ENCODE measurements around the gene ABI3.
"Not testable (repeated sequence)": the region's sequence is repeated elsewhere in the genome, so short reads cannot be mapped to it uniquely, and the experiment has no call there.

ABI3 gene

DNA sequence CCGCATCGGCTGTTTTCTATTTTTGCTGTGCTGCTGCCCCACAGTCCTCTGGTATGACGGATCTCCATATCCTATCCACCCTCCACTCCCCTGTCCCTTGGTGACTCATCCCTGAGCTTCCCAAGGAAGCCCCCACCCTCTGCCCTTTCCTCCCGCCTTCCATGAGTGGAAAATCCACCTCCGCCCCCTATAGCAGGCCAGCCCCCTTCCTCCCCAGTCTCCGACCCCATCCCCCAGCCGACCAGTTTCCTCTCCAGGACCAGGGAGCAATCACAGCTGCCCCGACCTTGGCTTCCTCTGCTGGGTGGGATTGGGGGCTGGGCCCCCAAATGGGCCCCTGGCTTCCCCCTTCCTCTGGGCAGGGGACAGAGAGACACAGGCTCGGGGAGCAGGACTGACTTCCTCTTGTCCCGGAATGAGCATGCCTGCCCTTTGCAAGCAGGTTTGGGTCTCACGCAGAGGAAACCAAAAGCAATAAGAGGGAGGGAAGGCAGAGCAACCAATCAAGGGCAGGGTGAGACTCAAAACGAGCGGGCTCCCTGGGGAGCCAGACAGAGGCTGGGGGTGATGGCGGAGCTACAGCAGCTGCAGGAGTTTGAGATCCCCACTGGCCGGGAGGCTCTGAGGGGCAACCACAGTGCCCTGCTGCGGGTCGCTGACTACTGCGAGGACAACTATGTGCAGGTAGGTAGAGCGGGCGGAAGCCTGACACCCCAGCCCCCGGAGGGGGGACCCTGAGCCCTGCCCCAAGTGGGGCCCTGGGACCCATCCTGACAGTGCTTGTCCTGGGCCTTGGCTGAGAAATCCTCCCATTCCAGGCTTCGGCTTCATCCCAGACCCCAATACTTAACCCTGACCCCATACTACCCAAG is at the start of gene ABI3, which contains the start of gene GNGT2:
Gene ABI3, plus strand, starts transcription at position 550 of the 872 bp plus-strand sequence. Its CDS starts 18 bp downstream, at position 568.
Gene GNGT2, minus strand, starts transcription at position 417 of the 872 bp plus-strand sequence. CDS start 3,152 bp downstream, outside the sequence.
- no peak for DNase-seq

GRCh38 chr17:49162866-49163265 is 47.6 kb upstream of the ABI3 start:
- DNase-seq = no peak

GRCh38 chr17:49165143-49165542 is 45.4 kb upstream of the ABI3 start:
- DNase-seq = no peak

DNA sequence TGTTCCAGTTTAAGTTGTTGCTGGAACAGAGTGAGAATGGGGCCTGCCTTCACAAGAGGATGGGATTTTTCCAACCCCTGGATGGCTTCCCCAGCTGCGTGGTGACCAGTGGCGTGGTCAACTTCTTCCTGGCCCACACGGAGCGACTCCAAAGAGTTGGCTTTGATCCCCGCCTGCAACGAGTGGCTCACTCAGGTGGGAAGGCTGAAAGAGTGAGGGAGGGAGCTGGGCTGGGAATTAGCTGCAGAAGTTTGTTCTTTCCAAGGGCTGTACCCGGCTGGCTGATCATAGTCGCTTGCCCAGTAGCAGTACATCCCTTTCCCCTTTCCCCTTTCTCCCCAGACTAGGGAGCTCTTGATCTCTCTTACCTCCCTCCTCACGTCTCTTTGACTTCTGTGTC is 41.8 kb upstream of the ABI3 start:
- no peak for DNase-seq

- no peak for DNase-seq
Observed at GRCh38 chr17:49170216-49170615, 40.3 kb upstream of the ABI3 start.

GRCh38 chr17:49170711-49171110 is 39.8 kb upstream of the ABI3 start:
- DNase-seq = not testable (repeated sequence)

GRCh38 chr17:49175978-49176377 is 34.5 kb upstream of the ABI3 start:
- DNase-seq = not testable (repeated sequence)

DNA sequence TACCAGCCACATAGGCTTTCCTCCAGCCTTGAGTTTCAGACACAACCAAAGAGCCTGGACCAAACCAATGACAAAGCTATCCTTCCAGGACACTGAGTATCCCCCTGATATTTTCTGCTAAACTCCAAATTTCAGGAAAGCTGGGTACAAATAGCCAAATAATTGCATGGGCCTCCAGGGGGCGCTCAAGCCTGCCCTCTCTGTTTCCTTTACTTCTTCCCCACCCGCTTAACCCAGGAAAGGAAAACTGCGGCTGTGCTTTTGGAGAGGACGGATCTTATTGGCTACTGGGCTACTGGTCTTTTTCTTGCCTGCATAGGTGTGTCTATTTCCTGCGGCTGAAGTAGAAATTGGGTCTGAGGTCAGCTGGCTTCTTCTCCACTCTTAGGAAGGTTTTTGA is 30.2 kb upstream of the ABI3 start:
- DNase-seq = peak; percentile 4

GRCh38 chr17:49180998-49181635 is 29.4 kb upstream of the ABI3 start:
- no peak for DNase-seq

DNA sequence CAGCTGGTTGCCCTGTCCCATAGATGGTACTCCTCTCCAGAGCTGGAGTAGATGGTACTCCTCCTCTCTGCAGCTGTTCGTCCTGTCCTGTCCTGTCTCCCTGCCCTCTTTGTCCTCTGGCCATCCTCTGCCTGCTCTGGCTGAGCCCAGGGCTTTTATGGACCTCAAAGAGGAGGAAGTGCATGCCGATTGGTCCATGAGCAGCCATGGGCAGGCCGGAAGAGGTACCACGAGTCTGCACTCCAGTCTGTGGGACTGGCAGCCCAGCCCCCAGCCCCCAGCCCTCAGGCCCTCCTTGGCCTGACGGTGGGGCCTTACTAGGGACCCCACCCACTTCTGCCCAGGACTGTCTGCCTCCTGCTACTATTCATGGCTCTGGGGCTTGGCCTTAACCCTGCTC is 27.2 kb upstream of the ABI3 start:
- no peak for DNase-seq

- DNase-seq = no peak
Observed at GRCh38 chr17:49183801-49184200, 26.7 kb upstream of the ABI3 start.

DNA sequence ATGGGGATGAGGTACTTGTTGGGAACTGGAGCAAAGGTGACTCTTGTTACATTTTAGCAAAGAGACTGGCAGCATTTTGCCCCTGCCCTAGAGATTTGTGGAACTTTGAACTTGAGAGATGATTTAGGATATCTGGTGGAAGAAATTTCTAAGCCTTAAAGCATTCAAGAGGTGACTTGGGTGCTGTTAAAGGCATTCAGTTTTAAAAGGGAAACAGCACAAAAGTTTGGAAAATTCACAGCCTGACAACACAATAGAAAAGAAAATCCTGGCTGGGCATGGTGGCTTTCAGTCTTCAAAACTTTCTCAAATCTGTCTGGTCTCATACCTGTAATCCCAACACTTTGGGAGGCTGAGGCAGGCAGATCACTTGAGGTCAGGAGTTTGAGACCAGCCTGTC is 26.0 kb upstream of the ABI3 start:
- not testable (repeated sequence) for DNase-seq

- DNase-seq = not testable (repeated sequence)
Observed at GRCh38 chr17:49185381-49185780, 25.1 kb upstream of the ABI3 start.

DNA sequence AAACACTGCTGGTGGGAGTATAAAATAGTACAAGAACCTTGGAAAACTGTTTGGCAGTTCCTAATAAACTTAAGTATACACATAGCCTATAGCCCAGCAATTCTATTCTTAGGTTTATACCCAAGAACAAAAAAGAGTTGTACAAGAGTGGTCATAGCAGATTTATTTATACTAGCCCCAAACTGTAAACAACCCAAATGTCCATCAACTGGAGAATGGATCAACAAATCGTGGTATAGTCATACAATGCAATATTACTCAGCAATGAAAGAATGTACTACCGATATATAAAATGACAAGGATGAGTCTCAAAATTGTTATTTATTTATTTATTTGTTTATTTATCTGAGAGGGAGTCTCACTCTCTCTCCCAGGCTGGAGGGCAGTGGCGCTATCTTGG is 23.2 kb upstream of the ABI3 start:
- DNase-seq = no peak

GRCh38 chr17:49190932-49191331 is 19.6 kb upstream of the ABI3 start:
- DNase-seq = no peak

DNA sequence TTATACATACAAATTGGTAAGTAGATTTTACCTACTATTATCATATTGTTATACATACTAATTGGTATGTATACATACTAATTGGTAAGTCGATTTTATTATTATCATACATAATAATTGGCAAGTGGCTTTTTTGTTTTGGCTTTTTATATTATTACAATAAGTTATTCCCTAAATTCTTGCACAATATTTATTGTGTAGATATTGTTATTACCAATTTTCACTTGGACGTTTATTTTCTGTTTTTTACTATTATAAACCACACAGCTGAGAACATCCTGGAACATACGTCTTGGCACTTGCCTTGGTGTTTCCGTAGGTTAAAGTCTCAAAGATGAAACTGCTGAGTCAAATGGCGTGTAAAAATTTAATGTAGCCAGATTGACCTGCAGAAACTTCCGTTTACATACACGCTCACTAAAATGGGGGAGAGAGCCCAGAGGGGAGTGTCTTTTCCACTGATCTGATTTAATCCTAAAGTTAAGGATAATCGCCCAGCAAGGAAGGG is 19.0 kb upstream of the ABI3 start:
- DNase-seq = no peak

GRCh38 chr17:49191917-49192741 is 18.4 kb upstream of the ABI3 start:
- DNase-seq = peak; percentile 79

DNA sequence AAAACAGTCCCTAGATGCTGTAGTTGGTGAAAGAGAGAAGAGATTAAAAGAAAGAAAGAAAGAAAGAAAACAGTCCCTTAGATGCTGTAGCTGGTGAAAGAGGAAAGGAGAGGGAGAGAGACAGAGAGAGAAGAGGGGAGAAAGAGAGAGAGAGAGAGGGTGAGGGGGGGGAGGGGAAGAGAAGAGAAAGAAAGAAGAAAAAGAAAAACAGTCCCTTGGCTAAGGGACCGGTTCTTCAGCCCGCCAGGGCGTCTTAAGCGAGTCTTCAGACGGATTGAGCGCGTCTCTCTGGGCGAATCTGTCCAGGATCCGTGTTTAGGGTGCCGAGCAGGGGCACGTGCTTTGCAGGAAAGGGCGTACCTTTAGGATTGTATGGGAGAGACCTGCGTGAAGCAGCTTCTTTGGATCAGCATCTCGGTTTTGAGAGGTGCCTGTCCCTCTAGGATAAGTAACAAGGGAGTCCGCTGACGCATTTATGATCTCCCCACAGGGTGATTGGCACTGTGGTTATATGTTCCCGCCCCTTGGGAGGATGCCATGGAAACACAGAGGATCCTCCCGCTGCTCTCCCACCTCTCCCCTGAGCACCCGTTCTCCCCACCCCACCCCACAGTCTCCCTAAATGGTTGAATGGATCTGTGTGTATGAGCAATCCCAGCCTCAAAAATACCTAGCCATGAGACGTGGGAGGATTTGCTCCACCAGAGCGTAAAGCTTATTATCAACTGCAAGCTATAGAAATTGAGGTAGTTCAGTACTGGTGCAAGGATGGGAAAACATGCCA is 16.8 kb upstream of the ABI3 start:
- peak; percentile 46 for DNase-seq

- no peak for DNase-seq
Observed at GRCh38 chr17:49194297-49194607, 16.3 kb upstream of the ABI3 start.

DNA sequence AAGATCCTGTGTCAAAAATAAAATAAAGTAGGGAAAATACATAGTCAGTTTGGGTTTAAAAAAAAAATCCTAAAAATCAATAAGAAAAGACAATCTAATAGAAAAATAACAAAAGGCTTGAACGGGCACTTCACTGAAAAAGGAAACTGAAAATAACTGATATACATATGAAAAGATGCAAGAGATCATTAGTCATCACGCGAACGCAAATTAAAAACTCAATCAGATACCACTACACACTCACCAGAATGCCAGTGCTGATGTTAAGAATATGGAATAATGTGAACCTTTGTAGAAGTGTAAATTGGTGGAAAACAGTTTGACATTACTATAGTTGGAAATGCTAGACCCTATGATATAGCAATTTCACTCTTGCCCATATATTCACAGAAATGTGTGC is 14.8 kb upstream of the ABI3 start:
- no peak for DNase-seq

- DNase-seq = no peak
Observed at GRCh38 chr17:49196520-49196919, 14.0 kb upstream of the ABI3 start.

- DNase-seq = no peak
Observed at GRCh38 chr17:49197346-49197998, 13.0 kb upstream of the ABI3 start.

All from NCI-H2171 (cell line).